GM21515 (cell line): Measurements from ENCODE around the gene PCDH15.
"Not testable (repeated sequence)": the region's sequence is repeated elsewhere in the genome, so short reads cannot be mapped to it uniquely, and the experiment has no call there.

Experiments
- ATAC-seq: cut with Tn5 transposase; IDR thresholded peaks from one replicate; pipeline ENCODE4 v1.9.1; 2021; ENCODE audit not compliant: unreplicated experiment

Gene PCDH15

DNA sequence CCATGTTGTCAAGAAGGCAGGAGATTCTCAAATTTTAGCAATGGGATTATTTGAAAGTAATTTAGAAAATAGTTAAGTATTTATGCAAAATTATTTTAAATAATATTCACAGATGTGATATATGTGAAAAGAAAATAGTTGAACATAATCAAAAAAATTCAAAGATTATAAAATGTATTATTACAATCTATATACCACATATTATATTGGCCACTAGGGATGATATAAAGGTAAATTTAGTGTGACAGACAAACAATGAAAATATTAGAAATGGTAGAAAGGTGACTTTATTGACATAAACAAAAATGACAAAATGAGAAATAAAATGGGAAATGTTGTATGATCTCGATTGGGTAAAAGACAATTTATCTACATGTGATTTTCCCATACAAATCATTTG lies 385.5 kb downstream of the PCDH15 start:
- ATAC-seq: no peak

- ATAC-seq: no peak
These were observed 398.5 kb downstream of the PCDH15 start for GRCh38 chr10:54402576-54402975.

DNA sequence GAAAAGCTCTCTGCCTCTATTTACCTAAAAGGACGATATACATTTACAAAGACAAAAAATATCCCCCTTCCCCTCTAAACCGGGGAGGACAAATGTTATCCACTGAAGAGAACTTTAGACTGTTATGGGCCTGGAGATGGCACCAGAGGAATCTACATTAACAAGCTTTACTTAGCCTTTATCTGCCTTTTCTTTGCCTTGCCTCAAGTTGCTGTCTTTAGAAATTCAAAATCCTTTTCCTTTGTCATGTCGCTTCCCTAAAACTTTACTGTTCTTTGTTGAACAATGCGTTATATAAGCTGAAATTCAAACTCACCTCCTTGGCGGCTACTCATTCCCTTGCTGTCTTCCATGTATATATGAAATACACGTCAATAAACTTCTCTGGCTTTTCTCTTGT lies 405.0 kb downstream of the PCDH15 start:
- no peak for ATAC-seq

DNA sequence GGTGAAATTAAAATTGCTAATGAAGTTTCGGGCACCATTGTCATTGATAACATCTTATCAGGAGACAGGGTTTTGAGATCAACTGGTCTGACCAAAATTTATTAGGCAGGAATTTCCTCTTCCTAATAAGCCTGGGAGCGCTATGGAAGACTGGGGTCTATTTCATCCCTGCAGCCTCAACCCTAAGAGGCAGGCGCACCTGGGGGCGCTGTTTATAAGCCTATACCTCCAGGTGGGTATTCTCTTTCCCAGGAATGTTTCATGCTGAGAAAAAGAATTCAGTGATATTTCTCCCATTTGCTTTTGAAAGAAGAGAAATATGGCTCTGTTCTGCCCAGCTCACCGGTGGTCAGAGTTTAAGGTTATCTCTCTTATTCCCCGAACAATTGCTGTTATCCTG lies 406.4 kb downstream of the PCDH15 start:
- not testable (repeated sequence) for ATAC-seq

DNA sequence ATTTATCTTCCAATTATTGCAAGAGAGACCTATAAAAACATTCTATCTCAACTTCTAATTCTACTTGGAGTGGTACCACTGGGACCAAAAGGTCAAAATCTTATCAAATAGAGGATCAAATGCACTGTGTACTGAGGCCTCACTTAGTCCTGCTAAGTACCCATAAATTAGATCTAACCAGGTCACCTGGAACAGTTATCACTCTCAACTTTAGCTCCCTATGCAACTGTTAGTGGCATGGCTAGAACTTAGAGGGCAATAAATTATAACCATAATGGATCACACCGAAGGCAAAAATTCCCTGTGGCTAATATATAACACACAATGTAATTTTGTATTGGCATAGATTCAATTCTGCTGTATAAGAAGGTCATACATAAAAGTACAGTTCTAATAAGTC lies 428.9 kb downstream of the PCDH15 start:
- ATAC-seq: no peak

DNA sequence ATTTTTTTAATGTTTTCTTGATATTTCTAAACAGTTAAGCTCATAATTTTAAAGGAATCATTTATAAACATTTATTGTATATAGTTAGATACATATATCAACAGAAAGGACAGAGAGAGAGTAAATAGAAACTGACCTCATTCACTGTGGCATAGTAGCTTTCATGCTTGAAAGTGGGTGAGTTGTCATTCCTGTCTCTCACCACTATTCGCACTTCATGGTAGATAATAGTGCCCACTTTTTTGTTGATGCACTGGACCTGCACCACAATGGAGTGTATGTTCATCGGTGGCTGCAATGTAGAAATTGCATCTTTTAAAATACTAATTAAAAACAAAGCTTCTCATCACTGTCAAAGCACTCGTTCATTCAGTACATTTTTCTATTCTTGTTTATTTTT lies 432.0 kb downstream of the PCDH15 start:
- ATAC-seq: no peak

DNA sequence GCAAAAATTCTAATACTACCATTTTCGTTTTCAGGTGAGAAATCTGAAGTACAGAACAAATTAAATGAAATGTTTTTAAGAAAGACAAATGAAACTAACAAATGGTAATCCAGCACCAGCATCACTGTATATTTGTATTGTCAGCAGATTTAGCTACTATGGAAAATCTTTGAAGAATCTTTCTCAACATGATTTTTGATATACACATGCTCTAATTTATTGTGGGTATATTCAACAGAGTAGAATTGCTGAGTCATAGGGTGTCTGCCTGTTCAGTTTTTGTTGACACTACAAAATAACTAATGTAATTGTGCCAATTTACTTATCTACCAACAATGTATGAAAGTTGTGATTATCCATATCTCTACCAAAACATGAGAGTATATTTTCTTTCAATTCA lies 437.6 kb downstream of the PCDH15 start:
- no peak for ATAC-seq

DNA sequence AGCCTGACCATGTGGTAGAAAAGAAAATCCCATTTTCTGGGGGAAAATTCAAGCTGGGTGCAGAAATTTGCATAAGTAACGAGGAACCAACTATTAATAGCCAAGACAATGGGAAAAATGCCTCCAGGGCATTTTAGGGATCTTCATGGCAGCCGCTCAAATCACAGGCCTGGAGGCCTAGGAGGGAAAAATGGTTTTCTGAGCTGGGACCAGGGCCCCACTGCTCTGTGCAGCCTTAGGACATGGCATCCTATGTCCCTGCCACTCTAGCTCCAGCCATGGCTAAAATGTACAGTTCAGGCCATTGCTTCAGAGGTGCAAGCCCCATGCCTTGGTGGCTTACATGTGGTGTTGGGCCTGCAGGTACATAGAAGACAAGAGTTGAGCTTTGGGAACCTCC lies 459.0 kb downstream of the PCDH15 start:
- ATAC-seq: no peak

GRCh38 chr10:54335296-54335695 lies 465.7 kb downstream of the PCDH15 start:
- no peak for ATAC-seq

- no peak for ATAC-seq
These were observed 481.7 kb downstream of the PCDH15 start for GRCh38 chr10:54319341-54319740.

- no peak for ATAC-seq
These were observed 482.6 kb downstream of the PCDH15 start for GRCh38 chr10:54318470-54318869.

DNA sequence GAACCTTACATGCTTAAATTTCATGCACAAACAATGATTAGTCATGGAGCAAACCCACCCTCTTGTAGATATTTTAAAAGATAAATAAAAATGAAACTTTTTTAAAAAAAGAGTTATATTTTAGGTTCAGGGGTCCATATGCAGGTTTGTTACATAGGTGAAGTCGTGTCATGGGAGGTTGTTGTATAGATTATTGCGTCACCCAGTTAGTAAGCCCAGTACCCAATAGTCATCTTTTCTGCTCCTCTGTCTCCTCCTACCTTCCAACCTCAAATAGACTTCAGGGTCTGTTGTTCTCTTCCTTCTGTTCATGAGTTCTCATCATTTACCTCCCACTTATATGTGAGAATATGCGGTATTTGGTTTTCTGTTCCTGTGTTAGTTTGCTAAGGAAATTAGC lies 486.6 kb downstream of the PCDH15 start:
- ATAC-seq: no peak

DNA sequence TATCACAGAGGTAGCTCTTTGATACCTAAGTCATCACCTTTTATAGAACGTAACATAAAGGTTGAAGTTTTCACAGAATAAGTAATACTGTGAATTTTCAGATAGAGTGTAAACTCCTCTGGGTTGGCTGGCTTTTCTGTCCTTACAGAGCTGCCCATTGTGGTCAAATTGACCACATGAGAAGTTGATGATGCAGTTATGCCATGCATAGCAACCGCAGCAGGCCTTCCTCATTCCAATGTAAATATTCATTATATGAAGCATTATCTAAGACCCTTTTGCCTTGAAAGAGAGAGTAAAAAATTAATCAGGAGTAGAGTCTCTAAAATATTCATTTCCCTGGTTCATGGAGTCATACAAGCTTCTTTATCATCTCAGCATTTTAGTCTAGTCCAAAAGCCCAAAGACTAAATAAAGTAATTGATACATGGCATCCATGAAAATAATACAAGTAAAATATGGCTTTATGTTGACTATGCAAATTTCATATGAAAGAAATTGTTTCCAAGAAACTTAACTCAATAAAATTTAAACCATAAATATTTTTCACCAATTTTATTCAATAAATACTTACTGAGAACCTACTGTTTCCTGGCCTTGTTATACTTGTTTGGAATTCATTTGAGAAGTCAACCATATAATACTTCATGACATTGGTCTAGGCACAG lies 516.4 kb downstream of the PCDH15 start:
- no peak for ATAC-seq

- ATAC-seq: no peak
These were observed 519.0 kb downstream of the PCDH15 start for GRCh38 chr10:54282012-54282411.

- no peak for ATAC-seq
These were observed 534.6 kb downstream of the PCDH15 start for GRCh38 chr10:54266395-54266794.

GRCh38 chr10:54262726-54263125 lies 538.3 kb downstream of the PCDH15 start:
- no peak for ATAC-seq

DNA sequence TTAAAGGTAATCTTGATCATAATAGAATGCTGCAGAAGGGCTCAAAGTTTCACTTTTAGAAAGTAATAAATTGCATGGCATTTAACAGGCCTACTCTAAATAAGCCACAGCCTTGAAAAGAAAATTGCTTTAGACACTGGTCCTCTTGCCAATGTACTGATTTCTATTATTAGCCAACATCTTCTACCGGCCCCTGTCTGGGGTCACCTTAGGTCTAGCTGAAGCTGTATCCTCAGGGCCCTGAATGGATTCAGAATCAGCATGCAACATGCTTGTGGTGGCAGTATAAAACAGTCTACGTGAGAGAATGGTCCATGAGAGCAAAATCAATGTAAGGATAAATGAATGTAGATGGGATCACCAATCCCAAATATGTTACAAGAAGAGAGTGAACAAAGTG lies 541.9 kb downstream of the PCDH15 start:
- no peak for ATAC-seq

DNA sequence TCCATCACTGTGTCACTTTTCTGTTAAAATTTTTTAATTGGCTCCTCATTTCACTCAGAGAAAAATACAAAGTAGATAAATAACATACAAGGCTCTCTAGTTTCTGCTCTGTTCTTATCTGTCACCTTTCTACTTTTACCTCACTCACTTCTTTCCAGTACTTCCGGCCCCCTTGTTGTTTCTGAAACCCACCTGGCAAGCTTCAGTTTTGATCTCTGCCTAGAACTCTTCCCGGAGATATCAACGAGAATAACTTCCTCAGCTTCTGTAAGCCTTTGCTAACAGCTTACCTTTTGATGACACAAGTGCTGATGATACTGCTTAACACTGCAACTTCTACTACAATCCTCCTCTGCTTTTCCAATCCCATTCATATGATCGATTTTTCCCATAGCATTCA lies 566.2 kb downstream of the PCDH15 start:
- ATAC-seq: no peak

DNA sequence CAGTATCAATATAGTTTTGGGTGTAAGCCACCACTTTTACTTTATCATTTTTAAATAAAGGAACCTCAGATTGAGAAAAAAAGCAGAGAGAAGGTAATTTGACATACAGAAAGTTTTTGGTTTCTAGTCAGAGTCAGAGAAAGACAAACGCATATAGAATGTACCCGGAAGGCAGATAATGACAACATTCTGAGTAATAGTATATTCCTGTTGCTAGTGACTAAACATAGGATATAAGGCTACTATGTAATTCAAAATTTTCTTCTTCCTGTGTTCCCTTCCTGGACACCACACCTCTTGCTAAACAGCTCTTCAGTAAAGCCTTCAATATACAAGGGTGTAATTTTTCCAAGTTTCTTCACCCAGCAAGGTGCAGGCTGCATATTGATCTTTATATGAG lies 597.6 kb downstream of the PCDH15 start:
- ATAC-seq: no peak

DNA sequence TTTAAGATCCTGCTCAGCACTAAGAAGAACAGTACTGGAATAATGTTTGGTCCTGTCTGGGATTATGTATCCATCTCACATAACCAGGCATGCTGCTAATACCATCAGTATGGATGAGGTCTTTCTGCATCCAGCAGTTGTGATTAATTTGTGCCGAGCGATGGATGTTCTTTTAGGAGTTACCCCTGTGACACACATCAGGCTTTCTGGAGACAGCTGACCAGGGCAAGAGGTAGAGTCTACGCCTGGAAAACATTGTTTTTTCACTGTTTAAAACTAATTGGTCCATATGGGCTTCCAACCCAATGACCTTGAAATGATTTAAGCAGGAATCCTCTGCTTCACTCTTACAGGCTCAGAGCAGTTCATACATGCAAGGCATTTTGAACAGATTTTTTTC lies 603.0 kb downstream of the PCDH15 start:
- no peak for ATAC-seq

DNA sequence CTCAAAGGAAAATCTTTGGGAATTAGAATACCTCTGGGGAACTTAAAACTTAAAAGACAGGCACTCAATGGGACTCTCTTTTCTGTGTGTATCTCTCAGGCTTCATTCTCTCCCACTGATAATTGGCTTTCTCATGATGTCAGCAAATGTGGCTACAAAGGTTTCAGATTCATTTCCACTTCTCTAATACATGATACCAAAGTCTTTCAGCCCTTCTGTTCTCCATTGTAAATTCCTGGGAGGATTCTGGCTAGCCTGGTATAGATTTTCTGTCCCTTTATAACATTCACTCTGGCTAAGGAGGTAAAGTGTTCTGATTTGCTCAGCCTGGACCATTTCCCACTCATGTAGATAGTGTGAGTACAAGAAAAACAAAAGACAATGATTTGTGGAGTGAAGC lies 606.2 kb downstream of the PCDH15 start:
- ATAC-seq: no peak

GRCh38 chr10:54159924-54160323 lies 641.1 kb downstream of the PCDH15 start:
- no peak for ATAC-seq

- no peak for ATAC-seq
These were observed 652.5 kb downstream of the PCDH15 start for GRCh38 chr10:54148508-54148907.
